Activated T-helper 1 cell treated with anti-CD3 and anti-CD28 coated beads, Interleukin-12 subunit alpha, Interleukin-12 subunit beta, Interleukin-2, Interleukin-4 antibody, amounts not matched to agents 30 ng/mL and 10 ng/mL and 1 ng/mL, durations not matched to agents 14 hours and 24 hours and 36 hours (primary cell): ENCODE results near the gene PPP2R5B. TPM values are rescaled to one million over a fixed set of nuclear protein-coding genes. Genes with fewer than 3 reads are reported as not detected.
A peak's percentile ranks its signal among the peaks of the same experiment; 100 is the strongest.

Experiments
- DNase-seq: peaks from one replicate; pipeline ENCODE4 v3.0.0; 2021; ENCODE audit warnings: low spot score
- H3K27ac Mint-ChIP-seq: one replicate; pipeline ENCODE4 v1.8.0; 2021; ENCODE audit warnings: mild to moderate bottlenecking, mixed read lengths
- H3K27me3 Mint-ChIP-seq: one replicate; pipeline ENCODE4 v1.8.0; 2022; ENCODE audit warnings: mild to moderate bottlenecking, moderate library complexity, mixed read lengths; ENCODE audit not compliant: insufficient read depth
- H3K36me3 Mint-ChIP-seq: one replicate; pipeline ENCODE4 v1.8.0; 2021; ENCODE audit warnings: low read depth, mixed read lengths
- H3K4me1 Mint-ChIP-seq: one replicate; pipeline ENCODE4 v1.8.0; 2021; ENCODE audit warnings: low read depth, mixed read lengths
- H3K4me3 Mint-ChIP-seq: one replicate; pipeline ENCODE4 v1.8.0; 2021; ENCODE audit warnings: mild to moderate bottlenecking, moderate library complexity, mixed read lengths
- H3K9me3 Mint-ChIP-seq: one replicate; pipeline ENCODE4 v1.8.0; 2021; ENCODE audit warnings: mixed read lengths
- intact Hi-C: fragments of 100-400 bp; cut with micrococcal nuclease; formaldehyde crosslinking; loops from one replicate; pipeline ENCODE4 v1.15.1; 2024
- total RNA-seq: library from RNA; stranded (reverse); gene quantifications from 2 replicates; pipeline ENCODE4 v1.2.3, GENCODE V29; 2022

Gene PPP2R5B
- total RNA-seq, 1 donor from 2014 or later: 7.3 TPM

- H3K4me3 Mint-ChIP-seq: no peak overlapping the region
- DNase-seq: no peak
Measured at GRCh38 chr11:64892838-64893193, 31.7 kb upstream of the PPP2R5B start.

GRCh38 chr11:64893194-64894069 is 31.1 kb upstream of the PPP2R5B start:
- intact Hi-C loops: loop anchor here (1.0 kb wide), 1 partner anchor 46 kb away; no protein-coding TSS in a partner anchor
- Mint-ChIP-seq H3K4me1 (no peaks in the 10 kb centered on the region), H3K4me3 (no peak overlapping the region), H3K36me3 (peaks cover 18% of the 10 kb centered on the region), H3K27ac (no peak overlapping the region), H3K27me3 (no peaks in the 10 kb centered on the region), H3K9me3 (no peaks in the 10 kb centered on the region)
- no peak for DNase-seq

More at GRCh38 chr11:64892838-64893193, 31.7 kb upstream of the PPP2R5B start:
- intact Hi-C loops: no loop called here
- Mint-ChIP-seq H3K27me3 (no peaks in the 10 kb centered on the region), H3K27ac (no peak overlapping the region), H3K4me1 (peaks cover 6% of the 10 kb centered on the region), H3K36me3 (peaks cover 16% of the 10 kb centered on the region), H3K9me3 (no peaks in the 10 kb centered on the region)

GRCh38 chr11:64894070-64894811 is 30.2 kb upstream of the PPP2R5B start:
- intact Hi-C loops: loop anchor here (1.0 kb wide), 1 partner anchor 47 kb away; no protein-coding TSS in a partner anchor
- H3K4me1 Mint-ChIP-seq: no peaks in the 10 kb centered on the region
- no peaks in the 10 kb centered on the region for H3K9me3 Mint-ChIP-seq
- no peak overlapping the region for H3K4me3 Mint-ChIP-seq
- DNase-seq: peak; percentile 80
- no peak overlapping the region for H3K27ac Mint-ChIP-seq
- H3K36me3 Mint-ChIP-seq: peaks cover 21% of the 10 kb centered on the region
- H3K27me3 Mint-ChIP-seq: no peaks in the 10 kb centered on the region

GRCh38 chr11:64894812-64895452 is 29.6 kb upstream of the PPP2R5B start:
- Mint-ChIP-seq H3K4me1 (peaks cover 1% of the 10 kb centered on the region), H3K27ac (no peak overlapping the region), H3K27me3 (no peaks in the 10 kb centered on the region), H3K9me3 (no peaks in the 10 kb centered on the region), H3K4me3 (no peak overlapping the region), H3K36me3 (peaks cover 24% of the 10 kb centered on the region)
- DNase-seq: no peak
- intact Hi-C loops: loop anchor here (1.0 kb wide), 1 partner anchor 48 kb away; no protein-coding TSS in a partner anchor

GRCh38 chr11:64896448-64897022 is 28.0 kb upstream of the PPP2R5B start:
- Mint-ChIP-seq H3K27ac (no peak overlapping the region), H3K36me3 (peaks cover 30% of the 10 kb centered on the region), H3K4me3 (no peak overlapping the region), H3K9me3 (no peaks in the 10 kb centered on the region), H3K27me3 (no peaks in the 10 kb centered on the region), H3K4me1 (peaks cover 9% of the 10 kb centered on the region)
- DNase-seq: no peak
- intact Hi-C loops: no loop called here

GRCh38 chr11:64897381-64898075 is 27.0 kb upstream of the PPP2R5B start:
- intact Hi-C loops: no loop called here
- no peak overlapping the region for H3K4me3 Mint-ChIP-seq
- H3K4me1 Mint-ChIP-seq: peaks cover 12% of the 10 kb centered on the region
- no peaks in the 10 kb centered on the region for H3K9me3 Mint-ChIP-seq
- no peak overlapping the region for H3K27ac Mint-ChIP-seq
- no peaks in the 10 kb centered on the region for H3K27me3 Mint-ChIP-seq
- DNase-seq: no peak
- H3K36me3 Mint-ChIP-seq: peaks cover 34% of the 10 kb centered on the region

- H3K27ac Mint-ChIP-seq: no peak overlapping the region
- H3K4me1 Mint-ChIP-seq: peaks cover 12% of the 10 kb centered on the region
- intact Hi-C loops: no loop called here
- H3K36me3 Mint-ChIP-seq: peaks cover 34% of the 10 kb centered on the region
- no peak overlapping the region for H3K4me3 Mint-ChIP-seq
- no peaks in the 10 kb centered on the region for H3K9me3 Mint-ChIP-seq
- H3K27me3 Mint-ChIP-seq: no peaks in the 10 kb centered on the region
- DNase-seq: no peak
Measured at GRCh38 chr11:64898076-64898445, 26.4 kb upstream of the PPP2R5B start.

- Mint-ChIP-seq H3K27me3 (no peaks in the 10 kb centered on the region), H3K36me3 (peaks cover 34% of the 10 kb centered on the region), H3K9me3 (no peaks in the 10 kb centered on the region), H3K4me3 (no peak overlapping the region), H3K27ac (no peak overlapping the region), H3K4me1 (peaks cover 12% of the 10 kb centered on the region)
- intact Hi-C loops: no loop called here
- no peak for DNase-seq
Measured at GRCh38 chr11:64898541-64898940, 25.9 kb upstream of the PPP2R5B start.

GRCh38 chr11:64900263-64900678 is 24.2 kb upstream of the PPP2R5B start:
- Mint-ChIP-seq H3K9me3 (no peaks in the 10 kb centered on the region), H3K36me3 (peaks cover 32% of the 10 kb centered on the region), H3K27me3 (no peaks in the 10 kb centered on the region), H3K27ac (peak overlapping the region; percentile 86), H3K4me1 (peaks cover 12% of the 10 kb centered on the region), H3K4me3 (peak overlapping the region; percentile 66)
- peak; percentile 69 for DNase-seq
- intact Hi-C loops: loop anchor here (1.0 kb wide), 2 partner anchors 15 to 17 kb away; partner anchors contain the start of gene ATG2A

- H3K9me3 Mint-ChIP-seq: no peaks in the 10 kb centered on the region
- H3K27ac Mint-ChIP-seq: no peak overlapping the region
- DNase-seq: no peak
- peaks cover 12% of the 10 kb centered on the region for H3K4me1 Mint-ChIP-seq
- H3K27me3 Mint-ChIP-seq: no peaks in the 10 kb centered on the region
- peaks cover 29% of the 10 kb centered on the region for H3K36me3 Mint-ChIP-seq
- intact Hi-C loops: loop anchor here (1.0 kb wide), 2 partner anchors 15 to 17 kb away; partner anchors contain the start of gene ATG2A
- H3K4me3 Mint-ChIP-seq: no peak overlapping the region
Measured at GRCh38 chr11:64900774-64901173, 23.7 kb upstream of the PPP2R5B start.

GRCh38 chr11:64902102-64902900 is 22.2 kb upstream of the PPP2R5B start:
- H3K36me3 Mint-ChIP-seq: peaks cover 23% of the 10 kb centered on the region
- no peak overlapping the region for H3K4me3 Mint-ChIP-seq
- peaks cover 12% of the 10 kb centered on the region for H3K4me1 Mint-ChIP-seq
- intact Hi-C loops: no loop called here
- no peak for DNase-seq
- H3K27ac Mint-ChIP-seq: no peak overlapping the region
- no peaks in the 10 kb centered on the region for H3K27me3 Mint-ChIP-seq
- no peaks in the 10 kb centered on the region for H3K9me3 Mint-ChIP-seq
